ENCODE measurements around the gene SHMT2.

DNA sequence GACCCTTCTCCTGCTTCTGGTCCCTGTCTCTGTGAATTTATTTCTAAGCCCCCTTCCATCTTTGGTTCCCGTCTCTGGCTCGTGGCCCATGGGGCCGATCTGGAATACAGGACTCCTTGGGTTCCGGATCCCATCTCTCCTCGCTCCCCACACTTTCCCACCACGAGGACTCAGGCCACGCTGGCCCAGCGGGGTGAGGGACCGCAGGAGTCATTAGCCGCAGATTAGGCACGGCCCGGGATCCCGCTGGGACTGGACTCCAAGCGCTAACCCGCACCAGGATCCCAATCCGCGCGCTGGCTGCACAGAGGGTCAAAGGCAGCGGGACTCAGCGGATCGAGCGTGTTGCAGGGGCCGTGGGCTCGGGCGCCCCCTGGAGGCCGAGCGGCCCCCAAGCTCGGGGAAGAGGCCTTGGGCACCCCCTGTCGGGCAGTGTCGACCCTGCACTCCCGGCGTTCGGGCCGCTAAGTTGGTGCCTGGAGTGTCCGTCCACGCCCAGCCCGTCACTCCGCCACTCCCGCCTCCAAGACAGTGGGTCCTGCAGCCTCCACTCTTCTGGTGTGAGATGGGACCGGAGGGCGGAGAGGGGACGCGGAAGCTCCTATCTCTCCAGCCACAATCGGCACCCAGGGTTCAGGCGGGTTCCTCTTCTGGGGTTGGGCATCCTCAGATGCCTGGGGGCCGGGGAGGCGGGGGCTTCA, 9.5 kb downstream of the SHMT2 start:
- TF ChIP-seq, protein P1, sequence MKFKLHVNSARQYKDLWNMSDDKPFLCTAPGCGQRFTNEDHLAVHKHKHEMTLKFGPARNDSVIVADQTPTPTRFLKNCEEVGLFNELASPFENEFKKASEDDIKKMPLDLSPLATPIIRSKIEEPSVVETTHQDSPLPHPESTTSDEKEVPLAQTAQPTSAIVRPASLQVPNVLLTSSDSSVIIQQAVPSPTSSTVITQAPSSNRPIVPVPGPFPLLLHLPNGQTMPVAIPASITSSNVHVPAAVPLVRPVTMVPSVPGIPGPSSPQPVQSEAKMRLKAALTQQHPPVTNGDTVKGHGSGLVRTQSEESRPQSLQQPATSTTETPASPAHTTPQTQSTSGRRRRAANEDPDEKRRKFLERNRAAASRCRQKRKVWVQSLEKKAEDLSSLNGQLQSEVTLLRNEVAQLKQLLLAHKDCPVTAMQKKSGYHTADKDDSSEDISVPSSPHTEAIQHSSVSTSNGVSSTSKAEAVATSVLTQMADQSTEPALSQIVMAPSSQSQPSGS (CRISPR knock-in tag; IDR thresholded peaks at IDR 0.05; ENCODE audit: borderline replicate concordance, low read depth), result no peak
- TF ChIP-seq, protein P2, sequence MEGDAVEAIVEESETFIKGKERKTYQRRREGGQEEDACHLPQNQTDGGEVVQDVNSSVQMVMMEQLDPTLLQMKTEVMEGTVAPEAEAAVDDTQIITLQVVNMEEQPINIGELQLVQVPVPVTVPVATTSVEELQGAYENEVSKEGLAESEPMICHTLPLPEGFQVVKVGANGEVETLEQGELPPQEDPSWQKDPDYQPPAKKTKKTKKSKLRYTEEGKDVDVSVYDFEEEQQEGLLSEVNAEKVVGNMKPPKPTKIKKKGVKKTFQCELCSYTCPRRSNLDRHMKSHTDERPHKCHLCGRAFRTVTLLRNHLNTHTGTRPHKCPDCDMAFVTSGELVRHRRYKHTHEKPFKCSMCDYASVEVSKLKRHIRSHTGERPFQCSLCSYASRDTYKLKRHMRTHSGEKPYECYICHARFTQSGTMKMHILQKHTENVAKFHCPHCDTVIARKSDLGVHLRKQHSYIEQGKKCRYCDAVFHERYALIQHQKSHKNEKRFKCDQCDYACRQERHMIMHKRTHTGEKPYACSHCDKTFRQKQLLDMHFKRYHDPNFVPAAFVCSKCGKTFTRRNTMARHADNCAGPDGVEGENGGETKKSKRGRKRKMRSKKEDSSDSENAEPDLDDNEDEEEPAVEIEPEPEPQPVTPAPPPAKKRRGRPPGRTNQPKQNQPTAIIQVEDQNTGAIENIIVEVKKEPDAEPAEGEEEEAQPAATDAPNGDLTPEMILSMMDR (IDR thresholded peaks at IDR 0.05), result peak; percentile 100
- TF ChIP-seq CREB1 (CRISPR knock-in tag; IDR thresholded peaks at IDR 0.05) (no peak; the same call in 1 of the 2 replicates), SOX15 (CRISPR knock-in tag; IDR thresholded peaks at IDR 0.05) (no peak), FOXK1 (CRISPR knock-in tag; IDR thresholded peaks at IDR 0.05) (peak; percentile 67; the same call in 1 of the 2 replicates), RELA (CRISPR knock-in tag; IDR thresholded peaks at IDR 0.05; ENCODE audit: borderline replicate concordance) (no peak), ZNF317 (CRISPR knock-in tag; IDR thresholded peaks at IDR 0.05; ENCODE audit: borderline replicate concordance, low read depth) (no peak), SMAD3 (CRISPR knock-in tag; IDR thresholded peaks at IDR 0.05; ENCODE audit: borderline replicate concordance) (no peak)
